Fibroblast of lung (primary cell): Measurements from ENCODE around the gene DNAJB6. TPM values are rescaled to one million over a fixed set of nuclear protein-coding genes. Genes with fewer than 3 reads are reported as not detected.

Source experiments
- DNase-seq, 2 donors: peaks; one replicate each; pipeline versions ENCODE4 v3.0.0 to v3.0.0-alpha.2; 2010; ENCODE audit warnings: low read depth in 2 of 2
- H2AFZ ChIP-seq: 2 replicates; pipeline ENCODE4 v1.5.1; 2012; ENCODE audit warnings: low read length, control low read depth, inconsistent platforms
- H3K27ac ChIP-seq: 2 replicates; pipeline ENCODE4 v1.5.1; 2011; ENCODE audit warnings: low read length, control low read depth; ENCODE audit not compliant: insufficient read depth
- H3K27me3 ChIP-seq: 2 replicates; pipeline ENCODE4 v1.5.1; 2011; ENCODE audit warnings: mild to moderate bottlenecking, low read length; ENCODE audit not compliant: control insufficient read depth, insufficient read depth
- H3K36me3 ChIP-seq: 2 replicates; pipeline ENCODE4 v1.5.1; 2011; ENCODE audit warnings: low read length; ENCODE audit not compliant: control insufficient read depth, insufficient read depth
- H3K4me1 ChIP-seq: 2 replicates; pipeline ENCODE4 v1.5.1; 2011; ENCODE audit warnings: low read length; ENCODE audit not compliant: control insufficient read depth, insufficient read depth; ENCODE audit errors: extremely low read depth
- H3K4me2 ChIP-seq: 2 replicates; pipeline ENCODE4 v1.5.1; 2011; ENCODE audit warnings: low read length, control low read depth; ENCODE audit not compliant: insufficient read depth; ENCODE audit errors: extremely low read depth
- H3K4me3 ChIP-seq, 4 experiments: fragments of 200-600 bp in 1 of 4; sonication (generic) in 1 of 4; replicated peaks in 1 of 4; 2 replicates each; pipeline ENCODE4 v1.5.1; 2011 to 2016; ENCODE audit warnings: low read length in 4 of 4, low read depth in 3 of 4, mild to moderate bottlenecking in 3 of 4, control low read depth in 2 of 4, inconsistent platforms in 1 of 4, mixed read lengths in 1 of 4; ENCODE audit not compliant: insufficient read depth in 1 of 4; ENCODE audit errors: control extremely low read depth in 1 of 4
- H3K79me2 ChIP-seq: 2 replicates; pipeline ENCODE4 v1.5.1; 2012; ENCODE audit warnings: mild to moderate bottlenecking, low read length, inconsistent platforms; ENCODE audit not compliant: control insufficient read depth, insufficient read depth
- H3K9ac ChIP-seq: 2 replicates; pipeline ENCODE4 v1.5.1; 2011; ENCODE audit warnings: mild to moderate bottlenecking, low read length, control low read depth; ENCODE audit not compliant: insufficient read depth
- H3K9me3 ChIP-seq: 2 replicates; pipeline ENCODE4 v1.5.1; 2012; ENCODE audit warnings: low read depth, low read length; ENCODE audit not compliant: control insufficient read depth, insufficient read depth
- H4K20me1 ChIP-seq: 2 replicates; pipeline ENCODE4 v1.5.1; 2011; ENCODE audit warnings: low read length; ENCODE audit not compliant: control insufficient read depth, insufficient read depth; ENCODE audit errors: extremely low read depth
- EZH2 ChIP-seq: IDR thresholded peaks from 2 replicates; pipeline ENCODE4 v1.5.1; 2012; ENCODE audit warnings: low read length, control low read depth, mild to moderate bottlenecking; ENCODE audit errors: missing control alignments
- polyA plus RNA-seq, 2 donors: library from polyadenylated mRNA; depleted of rRNA in 1 of 2; stranded (reverse) in 1 of 2; unstranded in 1 of 2; fragments of >200 nt; gene quantifications; 2 replicates each; pipeline ENCODE4 v1.2.1, GENCODE V29; 2011 to 2012; ENCODE audit warnings: missing spikeins in 1 of 2
- total RNA-seq: library from RNA; depleted of rRNA; stranded (reverse); fragments of >200 nt; gene quantifications from 2 replicates; pipeline ENCODE4 v1.2.1, GENCODE V29; 2014
- TF ChIP-seq, protein P1 (sequence below), 2 donors: IDR thresholded peaks in 1 of 2; conservative IDR thresholded peaks in 1 of 2; 1 replicate in 1 of 2; 2 replicates in 1 of 2; pipeline ENCODE4 v1.5.1; 2011 to 2012; ENCODE audit warnings: low read length in 2 of 2, control low read depth in 1 of 2, inconsistent platforms in 1 of 2, low read depth in 1 of 2, mild to moderate bottlenecking in 1 of 2

Gene DNAJB6
- total and polyA plus RNA-seq, 2 donors (not counting 1 experiment from before 2014, with no cell fraction given): 86.2 to 117 TPM

GRCh38 chr7:157413881-157414701 is 77.3 kb downstream of the DNAJB6 start:
- no peak for DNase-seq

GRCh38 chr7:157414702-157415096 is 77.9 kb downstream of the DNAJB6 start:
- Histone ChIP-seq H3K27ac (no peak overlapping the region), H3K79me2 (no peaks in the 10 kb centered on the region), H3K9ac (no peak overlapping the region), H3K27me3 (no peaks in the 10 kb centered on the region), H3K4me2 (no peak overlapping the region), H3K4me3 (no peak overlapping the region), H3K4me1 (no peaks in the 10 kb centered on the region), H4K20me1 (no peaks in the 10 kb centered on the region), H3K36me3 (peaks cover 10% of the 10 kb centered on the region), H3K9me3 (no peaks in the 10 kb centered on the region), H2AFZ (no peak overlapping the region)
- TF ChIP-seq, protein P1, sequence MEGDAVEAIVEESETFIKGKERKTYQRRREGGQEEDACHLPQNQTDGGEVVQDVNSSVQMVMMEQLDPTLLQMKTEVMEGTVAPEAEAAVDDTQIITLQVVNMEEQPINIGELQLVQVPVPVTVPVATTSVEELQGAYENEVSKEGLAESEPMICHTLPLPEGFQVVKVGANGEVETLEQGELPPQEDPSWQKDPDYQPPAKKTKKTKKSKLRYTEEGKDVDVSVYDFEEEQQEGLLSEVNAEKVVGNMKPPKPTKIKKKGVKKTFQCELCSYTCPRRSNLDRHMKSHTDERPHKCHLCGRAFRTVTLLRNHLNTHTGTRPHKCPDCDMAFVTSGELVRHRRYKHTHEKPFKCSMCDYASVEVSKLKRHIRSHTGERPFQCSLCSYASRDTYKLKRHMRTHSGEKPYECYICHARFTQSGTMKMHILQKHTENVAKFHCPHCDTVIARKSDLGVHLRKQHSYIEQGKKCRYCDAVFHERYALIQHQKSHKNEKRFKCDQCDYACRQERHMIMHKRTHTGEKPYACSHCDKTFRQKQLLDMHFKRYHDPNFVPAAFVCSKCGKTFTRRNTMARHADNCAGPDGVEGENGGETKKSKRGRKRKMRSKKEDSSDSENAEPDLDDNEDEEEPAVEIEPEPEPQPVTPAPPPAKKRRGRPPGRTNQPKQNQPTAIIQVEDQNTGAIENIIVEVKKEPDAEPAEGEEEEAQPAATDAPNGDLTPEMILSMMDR (conservative IDR thresholded peaks at IDR 0.05 in 1 of 2, IDR thresholded peaks at IDR 0.05 in 1 of 2; ENCODE audit: low read depth in 1 of 2, low read length in 2 of 2): no peak
- TF ChIP-seq EZH2: no peak
- DNase-seq: no peak

More at GRCh38 chr7:157413881-157414701, 77.3 kb downstream of the DNAJB6 start:
- Histone ChIP-seq H3K9ac (no peak overlapping the region), H3K4me1 (no peaks in the 10 kb centered on the region), H3K4me2 (no peak overlapping the region), H3K27me3 (no peaks in the 10 kb centered on the region), H3K9me3 (no peaks in the 10 kb centered on the region), H3K27ac (no peak overlapping the region), H4K20me1 (no peaks in the 10 kb centered on the region), H3K79me2 (no peaks in the 10 kb centered on the region), H3K4me3 (no peak overlapping the region), H2AFZ (no peak overlapping the region), H3K36me3 (peaks cover 10% of the 10 kb centered on the region)
- TF ChIP-seq EZH2: no peak
- TF ChIP-seq, protein P1 (conservative IDR thresholded peaks at IDR 0.05 in 1 of 2, IDR thresholded peaks at IDR 0.05 in 1 of 2; ENCODE audit: low read depth in 1 of 2, low read length in 2 of 2): no peak

GRCh38 chr7:157415486-157415885 is 78.7 kb downstream of the DNAJB6 start:
- H3K4me1 ChIP-seq: no peaks in the 10 kb centered on the region
- no peak overlapping the region for H2AFZ ChIP-seq
- H3K27me3 ChIP-seq: no peaks in the 10 kb centered on the region
- no peaks in the 10 kb centered on the region for H3K79me2 ChIP-seq
- no peaks in the 10 kb centered on the region for H4K20me1 ChIP-seq
- DNase-seq: no peak
- no peak overlapping the region for H3K9ac ChIP-seq
- no peaks in the 10 kb centered on the region for H3K9me3 ChIP-seq
- peaks cover 7% of the 10 kb centered on the region for H3K36me3 ChIP-seq
- H3K27ac ChIP-seq: no peak overlapping the region
- H3K4me3 ChIP-seq: no peak overlapping the region
- H3K4me2 ChIP-seq: no peak overlapping the region
- TF ChIP-seq, protein P1 (conservative IDR thresholded peaks at IDR 0.05 in 1 of 2, IDR thresholded peaks at IDR 0.05 in 1 of 2; ENCODE audit: low read depth in 1 of 2, low read length in 2 of 2): no peak
- TF ChIP-seq EZH2: no peak
